Measurements from ENCODE around the gene CP. TPM values are rescaled to one million over a fixed set of nuclear protein-coding genes. Genes with fewer than 3 reads are reported as not detected.

The CP gene
- total and polyA plus RNA-seq, 9 of the 15 experiments (the other 6 are each of a cell fraction or from before 2014, with no cell fraction given), result 0.30 to 0.75 TPM; not detected in 7

GRCh38 chr3:149180057-149180573 is 41.5 kb downstream of the CP start (continued):
- TF ChIP-seq, protein P1, sequence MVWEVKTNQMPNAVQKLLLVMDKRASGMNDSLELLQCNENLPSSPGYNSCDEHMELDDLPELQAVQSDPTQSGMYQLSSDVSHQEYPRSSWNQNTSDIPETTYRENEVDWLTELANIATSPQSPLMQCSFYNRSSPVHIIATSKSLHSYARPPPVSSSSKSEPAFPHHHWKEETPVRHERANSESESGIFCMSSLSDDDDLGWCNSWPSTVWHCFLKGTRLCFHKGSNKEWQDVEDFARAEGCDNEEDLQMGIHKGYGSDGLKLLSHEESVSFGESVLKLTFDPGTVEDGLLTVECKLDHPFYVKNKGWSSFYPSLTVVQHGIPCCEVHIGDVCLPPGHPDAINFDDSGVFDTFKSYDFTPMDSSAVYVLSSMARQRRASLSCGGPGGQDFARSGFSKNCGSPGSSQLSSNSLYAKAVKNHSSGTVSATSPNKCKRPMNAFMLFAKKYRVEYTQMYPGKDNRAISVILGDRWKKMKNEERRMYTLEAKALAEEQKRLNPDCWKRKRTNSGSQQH (CRISPR knock-in tag; IDR thresholded peaks at IDR 0.05), result peak; percentile 71; the same call in 1 of the 2 replicates
- TF ChIP-seq NCOR1 (IDR thresholded peaks at IDR 0.05) (peak; percentile 51), NFE2 (IDR thresholded peaks at IDR 0.05; ENCODE audit: low read depth) (peak; percentile 71), SRF (CRISPR knock-in tag; IDR thresholded peaks at IDR 0.05) (0 out of 4 replicates have a peak, but pooled peaks of 1 of the 2 experiments have one; percentile 25), NR4A1 (CRISPR knock-in tag; IDR thresholded peaks at IDR 0.05) (no peak), NR4A1 (tag; IDR thresholded peaks at IDR 0.05) (no peak), FOSL1 (tag; conservative IDR thresholded peaks at IDR 0.05) (peak; percentile 98), USF1 (CRISPR knock-in tag; IDR thresholded peaks at IDR 0.05) (peak; percentile 50; the same call in 1 of the 2 replicates), ZNF274 (IDR thresholded peaks at IDR 0.05; ENCODE audit: borderline replicate concordance, low read depth, low read length) (no peak), SAP30 (IDR thresholded peaks at IDR 0.05; ENCODE audit: borderline replicate concordance, insufficient read depth, low read depth, low read length, poor library complexity, severe bottlenecking) (no peak), SPI1 (IDR thresholded peaks at IDR 0.05; ENCODE audit: borderline replicate concordance, low read depth, low read length) (no peak), NFRKB (IDR thresholded peaks at IDR 0.05; ENCODE audit: low read depth) (no peak; the same call in 1 of the 2 replicates), ZNF778 (CRISPR knock-in tag; IDR thresholded peaks at IDR 0.05) (no peak), KLF1 (tag; IDR thresholded peaks at IDR 0.05) (peak; percentile 42; the same call in 1 of the 2 replicates), TGIF2 (CRISPR knock-in tag; IDR thresholded peaks at IDR 0.05) (no peak), SMAD1 (IDR thresholded peaks at IDR 0.05; ENCODE audit: low read depth, low read length, partially characterized antibody) (no peak), NFYB (IDR thresholded peaks at IDR 0.05; ENCODE audit: extremely low read depth, insufficient read length) (no peak), ZNF717 (CRISPR knock-in tag; IDR thresholded peaks at IDR 0.05) (no peak), MEIS2 (IDR thresholded peaks at IDR 0.05; ENCODE audit: partially characterized antibody) (peak; percentile 69)
- TF ChIP-seq, protein P2, sequence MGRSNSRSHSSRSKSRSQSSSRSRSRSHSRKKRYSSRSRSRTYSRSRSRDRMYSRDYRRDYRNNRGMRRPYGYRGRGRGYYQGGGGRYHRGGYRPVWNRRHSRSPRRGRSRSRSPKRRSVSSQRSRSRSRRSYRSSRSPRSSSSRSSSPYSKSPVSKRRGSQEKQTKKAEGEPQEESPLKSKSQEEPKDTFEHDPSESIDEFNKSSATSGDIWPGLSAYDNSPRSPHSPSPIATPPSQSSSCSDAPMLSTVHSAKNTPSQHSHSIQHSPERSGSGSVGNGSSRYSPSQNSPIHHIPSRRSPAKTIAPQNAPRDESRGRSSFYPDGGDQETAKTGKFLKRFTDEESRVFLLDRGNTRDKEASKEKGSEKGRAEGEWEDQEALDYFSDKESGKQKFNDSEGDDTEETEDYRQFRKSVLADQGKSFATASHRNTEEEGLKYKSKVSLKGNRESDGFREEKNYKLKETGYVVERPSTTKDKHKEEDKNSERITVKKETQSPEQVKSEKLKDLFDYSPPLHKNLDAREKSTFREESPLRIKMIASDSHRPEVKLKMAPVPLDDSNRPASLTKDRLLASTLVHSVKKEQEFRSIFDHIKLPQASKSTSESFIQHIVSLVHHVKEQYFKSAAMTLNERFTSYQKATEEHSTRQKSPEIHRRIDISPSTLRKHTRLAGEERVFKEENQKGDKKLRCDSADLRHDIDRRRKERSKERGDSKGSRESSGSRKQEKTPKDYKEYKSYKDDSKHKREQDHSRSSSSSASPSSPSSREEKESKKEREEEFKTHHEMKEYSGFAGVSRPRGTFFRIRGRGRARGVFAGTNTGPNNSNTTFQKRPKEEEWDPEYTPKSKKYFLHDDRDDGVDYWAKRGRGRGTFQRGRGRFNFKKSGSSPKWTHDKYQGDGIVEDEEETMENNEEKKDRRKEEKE (IDR thresholded peaks at IDR 0.05; ENCODE audit: borderline replicate concordance in 1 of 2, control insufficient read depth in 1 of 2, low read depth in 2 of 2, low read length in 1 of 2), result no peak
- TF ChIP-seq, protein P3, sequence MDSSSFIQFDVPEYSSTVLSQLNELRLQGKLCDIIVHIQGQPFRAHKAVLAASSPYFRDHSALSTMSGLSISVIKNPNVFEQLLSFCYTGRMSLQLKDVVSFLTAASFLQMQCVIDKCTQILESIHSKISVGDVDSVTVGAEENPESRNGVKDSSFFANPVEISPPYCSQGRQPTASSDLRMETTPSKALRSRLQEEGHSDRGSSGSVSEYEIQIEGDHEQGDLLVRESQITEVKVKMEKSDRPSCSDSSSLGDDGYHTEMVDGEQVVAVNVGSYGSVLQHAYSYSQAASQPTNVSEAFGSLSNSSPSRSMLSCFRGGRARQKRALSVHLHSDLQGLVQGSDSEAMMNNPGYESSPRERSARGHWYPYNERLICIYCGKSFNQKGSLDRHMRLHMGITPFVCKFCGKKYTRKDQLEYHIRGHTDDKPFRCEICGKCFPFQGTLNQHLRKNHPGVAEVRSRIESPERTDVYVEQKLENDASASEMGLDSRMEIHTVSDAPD (CRISPR knock-in tag; IDR thresholded peaks at IDR 0.05), result no peak
